OCI-LY1 (cell line): ENCODE measurements around the gene PCK2.

ENCODE experiments used
- CTCF ChIP-seq: fragments of 200-600 bp; sonication (generic), shearing (Covaris generic); IDR thresholded peaks from 2 replicates; pipeline ENCODE4 v1.5.1; 2017; ENCODE audit warnings: mild to moderate bottlenecking, antibody characterized with exemption, low read length, moderate library complexity, mixed read lengths
- EZH2 ChIP-seq: fragments of 200-600 bp; sonication (generic), shearing (Covaris generic); IDR thresholded peaks from 2 replicates; pipeline ENCODE4 v1.8.0; 2017; ENCODE audit warnings: borderline replicate concordance, mixed run types, mild to moderate bottlenecking, antibody characterized with exemption, low read length, moderate library complexity, mixed read lengths

GRCh38 chr14:24150061-24150460 is 56.0 kb downstream of the PCK2 start:
- no peak for TF ChIP-seq CTCF
- no peak for TF ChIP-seq EZH2
